B cell (primary cell): Measurements from ENCODE around the gene HDAC6. TPM values are rescaled to one million over a fixed set of nuclear protein-coding genes. Genes with fewer than 3 reads are reported as not detected.

Experiments used
- ATAC-seq: fragments of 200-7000 bp; cut with Tn5 transposase; one replicate; pipeline ENCODE4 v1.10.0; 2021; ENCODE audit warnings: low read depth, mild to moderate bottlenecking, moderate number of reproducible peaks, moderate library complexity
- CTCF ChIA-PET: fragments of 350-600 bp; sonication (Branson Sonifier 250); formaldehyde crosslinking; loops from one replicate; lab custom pipeline; 2021; ENCODE audit warnings: antibody characterized with exemption, inconsistent platforms; lab: Charles Lee
- POLR2A ChIA-PET: fragments of 350-600 bp; sonication (Branson Sonifier 250); formaldehyde crosslinking; loops from one replicate; lab custom pipeline; 2021; ENCODE audit warnings: antibody characterized with exemption; lab: Charles Lee
- DNase-seq: peaks from one replicate; pipeline ENCODE4 v3.0.0; 2013
- H2AFZ ChIP-seq: 2 replicates; pipeline ENCODE4 v1.6.1; 2012; ENCODE audit warnings: mild to moderate bottlenecking, low read depth, low read length; ENCODE audit not compliant: insufficient read depth, poor library complexity, severe bottlenecking
- H3K27ac ChIP-seq, 2 donors: 1 replicate in 1 of 2; 2 replicates in 1 of 2; pipeline ENCODE4 v1.5.1; 2012 to 2013; ENCODE audit warnings: low read length in 2 of 2, mild to moderate bottlenecking in 2 of 2, moderate library complexity in 1 of 2
- H3K27me3 ChIP-seq, 4 experiments: fragments of 200-600 bp in 1 of 4; sonication (generic) in 1 of 4; replicated peaks in 1 of 4; 1 replicate in 2 of 4; 2 replicates in 2 of 4; pipeline versions ENCODE4 v1.6.1 to v1.7.0; 2013 to 2016; ENCODE audit warnings: low read length in 3 of 4, mild to moderate bottlenecking in 2 of 4, mixed read lengths in 1 of 4, moderate library complexity in 1 of 4; ENCODE audit not compliant: insufficient read depth in 4 of 4, control insufficient read depth in 3 of 4; ENCODE audit errors: control extremely low read depth in 1 of 4
- H3K36me3 ChIP-seq, 2 experiments: replicated peaks in 1 of 2; 1 replicate in 1 of 2; 2 replicates in 1 of 2; pipeline versions ENCODE4 v1.6.1 to v1.7.1; 2013; ENCODE audit warnings: low read length in 1 of 2; ENCODE audit not compliant: insufficient read depth in 2 of 2, control insufficient read depth in 1 of 2; ENCODE audit errors: control extremely low read depth in 1 of 2, extremely low read depth in 1 of 2
- H3K4me1 ChIP-seq, 2 donors: fragments of 200-600 bp in 1 of 2; sonication (generic) in 1 of 2; 1 replicate in 1 of 2; 2 replicates in 1 of 2; pipeline versions ENCODE4 v1.5.1 to v1.6.1; 2013 to 2017; ENCODE audit warnings: low read length in 2 of 2; ENCODE audit not compliant: control insufficient read depth in 2 of 2, insufficient read depth in 2 of 2
- H3K4me2 ChIP-seq: replicated peaks from 2 replicates; pipeline ENCODE3; 2012; ENCODE audit warnings: mild to moderate bottlenecking, low read depth, low read length; ENCODE audit not compliant: poor library complexity, severe bottlenecking
- H3K4me3 ChIP-seq, 5 experiments: fragments of 200-600 bp in 1 of 5; sonication (generic) in 1 of 5; 1 replicate in 3 of 5; 2 replicates in 2 of 5; pipeline versions ENCODE4 v1.5.1 to v1.7.0; 2011 to 2016; ENCODE audit warnings: low read length in 4 of 5, mild to moderate bottlenecking in 4 of 5, low read depth in 2 of 5, control low read depth in 1 of 5, moderate library complexity in 1 of 5; ENCODE audit not compliant: insufficient read depth in 1 of 5; ENCODE audit errors: control extremely low read depth in 1 of 5, extremely low read depth in 1 of 5
- H3K79me2 ChIP-seq: fragments of 200-600 bp; sonication (generic); one replicate; pipeline ENCODE4 v1.6.0; 2016; ENCODE audit warnings: low read length; ENCODE audit not compliant: control insufficient read depth, insufficient read depth
- H3K9ac ChIP-seq: fragments of 200-600 bp; sonication (generic); 2 replicates; pipeline ENCODE4 v1.6.1; 2017; ENCODE audit warnings: mild to moderate bottlenecking, low read length, moderate library complexity
- H3K9me3 ChIP-seq, 3 donors: one replicate each; pipeline versions ENCODE4 v1.6.1 to v1.7.1; 2013; ENCODE audit warnings: low read length in 2 of 3; ENCODE audit not compliant: control insufficient read depth in 2 of 3, insufficient read depth in 1 of 3; ENCODE audit errors: control extremely low read depth in 1 of 3
- H4K20me1 ChIP-seq: 2 replicates; pipeline ENCODE4 v1.6.0; 2012; ENCODE audit warnings: mild to moderate bottlenecking, low read length; ENCODE audit not compliant: insufficient read depth, control insufficient read depth, poor library complexity, severe bottlenecking
- H3K27ac Mint-ChIP-seq: one replicate; pipeline ENCODE4 v1.8.0; 2021; ENCODE audit warnings: mixed read lengths
- H3K27me3 Mint-ChIP-seq: one replicate; pipeline ENCODE4 v1.8.0; 2021; ENCODE audit warnings: mixed read lengths
- H3K4me1 Mint-ChIP-seq: one replicate; pipeline ENCODE4 v1.8.0; 2021; ENCODE audit warnings: mixed read lengths
- H3K4me3 Mint-ChIP-seq: one replicate; pipeline ENCODE4 v1.8.0; 2021; ENCODE audit warnings: mixed read lengths
- H3K9me3 Mint-ChIP-seq: one replicate; pipeline ENCODE4 v1.8.0; 2022; ENCODE audit warnings: mixed read lengths; ENCODE audit not compliant: insufficient read depth
- CTCF ChIP-seq: fragments of 200-600 bp; IDR thresholded peaks from one replicate; pipeline ENCODE4 v1.8.0; 2022; ENCODE audit warnings: antibody characterized with exemption, mild to moderate bottlenecking
- EZH2 ChIP-seq: IDR thresholded peaks from 2 replicates; pipeline ENCODE4 v1.6.1; 2012; ENCODE audit warnings: borderline replicate concordance, low read depth, mild to moderate bottlenecking, moderate library complexity, low read length; ENCODE audit not compliant: insufficient read depth, poor library complexity, severe bottlenecking
- WGBS: methylation state at CpG from one replicate; pipeline ENCODE4 v1.1.5; 2013; ENCODE audit warnings: missing lambda C conversion rate; ENCODE audit not compliant: insufficient coverage; 5-methylcytosine and 5-hydroxymethylcytosine counted together
- intact Hi-C: fragments of 100-400 bp; cut with micrococcal nuclease; formaldehyde crosslinking; loops from one replicate; pipeline ENCODE4 v1.10.0; 2022
- polyA plus RNA-seq: library from polyadenylated mRNA; depleted of rRNA; stranded (reverse); fragments of >200 nt; gene quantifications from 2 replicates; pipeline ENCODE4 v1.2.3, GENCODE V29; 2012
- total RNA-seq, 2 donors: library from RNA; stranded (reverse); fragments of 120-200 nt in 1 of 2; gene quantifications; 1 replicate in 1 of 2; 2 replicates in 1 of 2; pipeline versions ENCODE4 v1.2.3 to v1.2.4, GENCODE V29; 2013 to 2022

HDAC6 gene
- total and polyA plus RNA-seq, 2 donors (not counting 1 experiment from before 2014, with no cell fraction given) = 125 to 168 TPM

DNA sequence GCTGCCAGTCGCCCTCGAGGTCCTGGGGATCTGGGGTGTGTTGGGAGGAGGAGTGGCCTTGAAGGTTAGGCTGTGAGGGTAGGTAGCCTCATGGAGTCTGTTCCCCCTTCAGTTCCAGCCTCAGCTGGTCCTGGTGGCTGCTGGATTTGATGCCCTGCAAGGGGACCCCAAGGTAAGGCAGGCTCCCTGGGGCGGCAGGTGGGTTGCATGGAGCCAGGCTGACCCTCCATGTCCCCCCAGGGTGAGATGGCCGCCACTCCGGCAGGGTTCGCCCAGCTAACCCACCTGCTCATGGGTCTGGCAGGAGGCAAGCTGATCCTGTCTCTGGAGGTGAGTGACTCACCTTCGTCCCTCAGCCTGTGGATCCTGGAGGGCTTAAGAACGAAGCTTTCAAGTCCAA is 12.9 kb downstream of the HDAC6 start:
- ChIA-PET CTCF (no interaction called here), POLR2A (no interaction called here)
- Histone ChIP-seq H3K79me2 (no peaks in the 10 kb centered on the region), H2AFZ (no peak overlapping the region), H4K20me1 (no peaks in the 10 kb centered on the region), H3K36me3 (peaks cover 0 to 4% of the 10 kb centered on the region in 2 experiments), H3K4me2 (no peak overlapping the region), H3K4me1 (no peaks in the 10 kb centered on the region), H3K9me3 (no peaks in the 10 kb centered on the region), H3K9ac (no peak overlapping the region), H3K4me3 (no peak overlapping the region), H3K27ac (no peak overlapping the region), H3K27me3 (no peaks in the 10 kb centered on the region)
- WGBS = 97% methylated on average over 5 of the region's 8 CpGs
- Mint-ChIP-seq H3K4me1 (no peaks in the 10 kb centered on the region), H3K4me3 (no peak overlapping the region), H3K9me3 (no peaks in the 10 kb centered on the region), H3K27ac (no peak overlapping the region), H3K27me3 (no peaks in the 10 kb centered on the region)
- intact Hi-C loops = no loop called here
- TF ChIP-seq EZH2 (no peak), CTCF (no peak)
- no peak for ATAC-seq
- DNase-seq = no peak

- no peak overlapping the region for H3K9ac ChIP-seq
- H3K4me1 Mint-ChIP-seq = no peaks in the 10 kb centered on the region
- no peaks in the 10 kb centered on the region for H3K9me3 Mint-ChIP-seq
- H3K27me3 Mint-ChIP-seq = no peaks in the 10 kb centered on the region
- no peak overlapping the region for H3K27ac ChIP-seq
- no peak overlapping the region for H2AFZ ChIP-seq
- H3K4me3 Mint-ChIP-seq = no peak overlapping the region
- H3K27ac Mint-ChIP-seq = no peak overlapping the region
- H3K9me3 ChIP-seq = no peaks in the 10 kb centered on the region
- intact Hi-C loops = no loop called here
- no peaks in the 10 kb centered on the region for H3K4me1 ChIP-seq
- no peak for ATAC-seq
- TF ChIP-seq EZH2 (no peak), CTCF (no peak)
- H3K36me3 ChIP-seq = peaks cover 0 to 4% of the 10 kb centered on the region in 2 experiments
- no peak overlapping the region for H3K4me3 ChIP-seq
- WGBS = 90% methylated on average over 2 of the region's 8 CpGs
- no peaks in the 10 kb centered on the region for H4K20me1 ChIP-seq
- H3K79me2 ChIP-seq = no peaks in the 10 kb centered on the region
- H3K4me2 ChIP-seq = no peak overlapping the region
- no peak for DNase-seq
- ChIA-PET POLR2A (no interaction called here), CTCF (no interaction called here)
- no peaks in the 10 kb centered on the region for H3K27me3 ChIP-seq
Measured at GRCh38 chrX:48815266-48815665, 13.4 kb downstream of the HDAC6 start.
